Ishikawa (cell line): Measurements from ENCODE around the gene PRR5.

Source experiments
- CEBPB ChIP-seq: IDR thresholded peaks from 2 replicates; pipeline ENCODE4 v1.6.1; 2012
- CREB1 ChIP-seq: IDR thresholded peaks from 2 replicates; pipeline ENCODE4 v1.6.1; 2012; ENCODE audit warnings: low read depth
- EGR1 ChIP-seq: IDR thresholded peaks from 2 replicates; pipeline ENCODE4 v1.6.1; 2012
- EP300 ChIP-seq: IDR thresholded peaks from 2 replicates; pipeline ENCODE4 v1.6.1; 2012; ENCODE audit warnings: borderline replicate concordance
- FOXM1 ChIP-seq: IDR thresholded peaks from 2 replicates; pipeline ENCODE4 v1.6.1; 2012; ENCODE audit warnings: low read depth, borderline replicate concordance
- MAX ChIP-seq: IDR thresholded peaks from 2 replicates; pipeline ENCODE4 v1.6.1; 2012
- NFIC ChIP-seq: IDR thresholded peaks from 2 replicates; pipeline ENCODE4 v1.6.1; 2012
- RAD21 ChIP-seq: IDR thresholded peaks from 2 replicates; pipeline ENCODE4 v1.6.1; 2012; ENCODE audit warnings: low read depth
- REST ChIP-seq: IDR thresholded peaks from 2 replicates; pipeline ENCODE4 v1.6.1; 2012; ENCODE audit warnings: low read depth, mild to moderate bottlenecking
- TAF1 ChIP-seq: IDR thresholded peaks from 2 replicates; pipeline ENCODE4 v1.6.1; 2012; ENCODE audit warnings: low read depth, mild to moderate bottlenecking
- TCF12 ChIP-seq: IDR thresholded peaks from 2 replicates; pipeline ENCODE4 v1.6.1; 2012; ENCODE audit warnings: low read depth
- TEAD4 ChIP-seq: IDR thresholded peaks from 2 replicates; pipeline ENCODE4 v1.6.1; 2012
- USF1 ChIP-seq: IDR thresholded peaks from 2 replicates; pipeline ENCODE4 v1.6.1; 2012
- YY1 ChIP-seq: IDR thresholded peaks from 2 replicates; pipeline ENCODE4 v1.6.1; 2012; ENCODE audit warnings: low read depth
- ZBTB7A ChIP-seq: IDR thresholded peaks from 2 replicates; pipeline ENCODE4 v1.6.1; 2012; ENCODE audit warnings: low read depth

PRR5 gene

GRCh38 chr22:44680058-44680457 is 21.9 kb upstream of the PRR5 start:
- TF ChIP-seq REST (no peak), TEAD4 (no peak), NFIC (no peak), RAD21 (no peak), TAF1 (no peak), FOXM1 (no peak), MAX (no peak), CREB1 (no peak), EP300 (no peak), USF1 (no peak), TCF12 (no peak), EGR1 (no peak), ZBTB7A (no peak), CEBPB (no peak), YY1 (no peak)

GRCh38 chr22:44680481-44680894 is 21.5 kb upstream of the PRR5 start:
- no peak for TF ChIP-seq RAD21
- no peak for TF ChIP-seq YY1
- 0 out of 2 replicates have a peak, but pooled peaks have one; percentile 50 for TF ChIP-seq NFIC
- no peak for TF ChIP-seq EGR1

- TF ChIP-seq CREB1: no peak
- no peak for TF ChIP-seq EGR1
- no peak for TF ChIP-seq YY1
- no peak for TF ChIP-seq REST
- no peak for TF ChIP-seq EP300
- no peak for TF ChIP-seq TCF12
- no peak for TF ChIP-seq RAD21
- TF ChIP-seq NFIC: no peak
- no peak for TF ChIP-seq CEBPB
Measured at GRCh38 chr22:44682556-44683168, 19.3 kb upstream of the PRR5 start.

GRCh38 chr22:44683237-44683636 is 18.8 kb upstream of the PRR5 start:
- no peak for TF ChIP-seq TCF12
- TF ChIP-seq FOXM1: no peak
- TF ChIP-seq YY1: no peak
- no peak for TF ChIP-seq RAD21
- no peak for TF ChIP-seq NFIC
- no peak for TF ChIP-seq TAF1
- no peak for TF ChIP-seq USF1
- TF ChIP-seq MAX: no peak
- TF ChIP-seq EGR1: no peak
- no peak for TF ChIP-seq ZBTB7A
- no peak for TF ChIP-seq CEBPB
- no peak for TF ChIP-seq CREB1
- TF ChIP-seq EP300: no peak
- no peak for TF ChIP-seq REST
- no peak for TF ChIP-seq TEAD4

- no peak for TF ChIP-seq USF1
- no peak for TF ChIP-seq YY1
Measured at GRCh38 chr22:44683881-44684280, 18.1 kb upstream of the PRR5 start.
